K562 (cell line): ENCODE results near the gene TCF12. TPM values are rescaled to one million over a fixed set of nuclear protein-coding genes. Genes with fewer than 3 reads are reported as not detected.

Source experiments
- ATAC-seq: fragments of 200-7000 bp; cut with Tn5 transposase; 3 replicates; pipeline ENCODE4 v1.9.1; 2020; ENCODE audit warnings: moderate library complexity
- BruUV-seq: library from RNA; stranded (reverse); fragments of 400-500 nt; replicated peaks from 2 replicates; lab custom pipeline; 2021; lab: Mats Ljungman, UMichigan
- CTCF ChIA-PET: fragments of 300-600 bp; formaldehyde crosslinking; extraction: SDS; loops from one replicate; lab custom pipeline; 2021; ENCODE audit warnings: low intra/inter-chr PET ratio; lab: Yijun Ruan, JAX
- POLR2A ChIA-PET: fragments of 300-600, 350-650 bp; sonication (Branson Sonifier 250); formaldehyde crosslinking; extraction: SDS; loops from one replicate; lab custom pipeline; 2021; ENCODE audit warnings: antibody characterized with exemption, inconsistent platforms; lab: Yijun Ruan, JAX
- DNase-seq, 4 experiments: peaks; one replicate each; pipeline versions ENCODE4 v3.0.0 to v3.0.0-alpha.2; 2011 to 2018; ENCODE audit warnings: low spot score in 3 of 4, mixed read lengths in 3 of 4; ENCODE audit errors: extremely low read depth in 1 of 4
- FAIRE-seq: peaks from 2 replicates; lab custom pipeline; 2011; peaks lifted over from hg19 to GRCh38; lab: Jason Lieb, UNC
- H2AFZ ChIP-seq: 2 replicates; pipeline ENCODE4 v1.6.0; 2011; ENCODE audit warnings: low read depth, low read length, control low read depth, inconsistent platforms
- H3K27ac ChIP-seq: fragments of 200-600 bp; 3 replicates; pipeline ENCODE4 v1.8.0; 2011; ENCODE audit warnings: low read depth, mild to moderate bottlenecking, control low read depth, inconsistent platforms, low read length, moderate library complexity, mixed read lengths; ENCODE audit errors: extremely low read depth
- H3K27me3 ChIP-seq, 2 experiments: fragments of 300-600 bp in 1 of 2; 2 replicates in 1 of 2; 3 replicates in 1 of 2; pipeline versions ENCODE4 v1.6.0 to v1.8.0; 2011; ENCODE audit warnings: inconsistent platforms in 2 of 2, low read length in 2 of 2, mild to moderate bottlenecking in 1 of 2, mixed read lengths in 1 of 2, moderate library complexity in 1 of 2; ENCODE audit not compliant: control insufficient read depth in 2 of 2, insufficient read depth in 2 of 2
- H3K36me3 ChIP-seq: fragments of 300-600 bp; 3 replicates; pipeline ENCODE4 v1.8.0; 2011; ENCODE audit warnings: mild to moderate bottlenecking, low read length, inconsistent platforms; ENCODE audit not compliant: control insufficient read depth, insufficient read depth
- H3K4me1 ChIP-seq, 2 experiments: fragments of 200-600 bp in 1 of 2; replicated peaks in 1 of 2; 2 replicates in 1 of 2; 3 replicates in 1 of 2; pipeline versions ENCODE4 v1.5.1 to v1.8.0; 2011; ENCODE audit warnings: inconsistent platforms in 2 of 2, low read length in 2 of 2, mild to moderate bottlenecking in 1 of 2, mixed read lengths in 1 of 2, moderate library complexity in 1 of 2; ENCODE audit not compliant: control insufficient read depth in 2 of 2, insufficient read depth in 2 of 2
- H3K4me2 ChIP-seq: 2 replicates; pipeline ENCODE4 v1.6.1; 2011; ENCODE audit warnings: low read length, control low read depth, inconsistent platforms, mixed read lengths; ENCODE audit not compliant: insufficient read depth
- H3K4me3 ChIP-seq: fragments of 200-600 bp; sonication (generic), shearing (Covaris generic); 2 replicates; pipeline ENCODE4 v1.5.1; 2016; ENCODE audit warnings: control low read depth, inconsistent platforms
- H3K79me2 ChIP-seq: fragments of 200-600 bp; 3 replicates; pipeline ENCODE4 v1.8.0; 2011; ENCODE audit warnings: low read length, inconsistent platforms; ENCODE audit not compliant: control insufficient read depth, insufficient read depth
- H3K9ac ChIP-seq, 2 experiments: 2 replicates each; pipeline versions ENCODE4 v1.6.0 to v1.6.1; 2011; ENCODE audit warnings: low read depth in 2 of 2, low read length in 2 of 2, control low read depth in 1 of 2, inconsistent platforms in 1 of 2, mild to moderate bottlenecking in 1 of 2, mixed read lengths in 1 of 2; ENCODE audit not compliant: insufficient read depth in 1 of 2
- H3K9me1 ChIP-seq: one replicate; pipeline ENCODE4 v1.6.0; 2011; ENCODE audit warnings: inconsistent platforms, mild to moderate bottlenecking, low read length, moderate library complexity; ENCODE audit not compliant: control insufficient read depth, insufficient read depth
- H3K9me3 ChIP-seq: replicated peaks from 2 replicates; pipeline ENCODE4 v1.5.1; 2011; ENCODE audit warnings: low read depth, low read length, inconsistent platforms; ENCODE audit not compliant: control insufficient read depth, insufficient read depth
- H4K20me1 ChIP-seq: replicated peaks from 2 replicates; pipeline ENCODE4 v1.6.1; 2011; ENCODE audit warnings: low read length, inconsistent platforms, mixed read lengths; ENCODE audit not compliant: control insufficient read depth, insufficient read depth
- BCL6 ChIP-seq: fragments of 250-450 bp; sonication (Bioruptor Pico); IDR thresholded peaks from 2 replicates; pipeline ENCODE4 v1.4.0; 2020
- BCOR ChIP-seq: fragments of 450-650 bp; IDR thresholded peaks from 2 replicates; pipeline ENCODE4 v1.6.1; 2016
- CREB3L1 ChIP-seq: fragments of 450-650 bp; IDR thresholded peaks from 2 replicates; pipeline ENCODE4 v1.6.1; 2014; ENCODE audit warnings: low read depth, mild to moderate bottlenecking, moderate library complexity, borderline replicate concordance
- DLX4 ChIP-seq: fragments of 250-450 bp; sonication (Bioruptor Pico); IDR thresholded peaks from 2 replicates; pipeline ENCODE4 v1.6.1; 2021; ENCODE audit warnings: mild to moderate bottlenecking
- EZH2 ChIP-seq: IDR thresholded peaks from 2 replicates; pipeline ENCODE4 v1.6.1; 2012; ENCODE audit warnings: low read depth, mild to moderate bottlenecking, inconsistent platforms, low read length, borderline replicate concordance
- GATAD2B ChIP-seq: fragments of 450-650 bp; IDR thresholded peaks from 2 replicates; pipeline ENCODE4 v1.6.1; 2017; ENCODE audit warnings: mild to moderate bottlenecking, borderline replicate concordance
- HDAC2 ChIP-seq: fragments of 450-650 bp; IDR thresholded peaks from 2 replicates; pipeline ENCODE4 v1.6.1; 2016; ENCODE audit warnings: mild to moderate bottlenecking
- HNRNPH1 ChIP-seq: fragments of 200-400 bp; formaldehyde crosslinking; optimal IDR thresholded peaks from 2 replicates; pipeline ENCODE3; 2017; ENCODE audit warnings: low read depth, mild to moderate bottlenecking, low read length, moderate library complexity
- MAFF ChIP-seq: IDR thresholded peaks from 2 replicates; pipeline ENCODE4 v1.6.1; 2012; ENCODE audit warnings: low read length, improper control_type of control experiment
- MAFK ChIP-seq: IDR thresholded peaks from 2 replicates; pipeline ENCODE4 v1.6.1; 2011; ENCODE audit warnings: low read length, improper control_type of control experiment
- NR4A1 ChIP-seq, 2 experiments: fragments of 250-450 bp in 1 of 2; fragments of 450-650 bp in 1 of 2; sonication (Bioruptor Pico) in 1 of 2; IDR thresholded peaks; 2 replicates each; pipeline versions ENCODE4 v1.4.0 to v1.6.1; 2016 to 2020; ENCODE audit warnings: mild to moderate bottlenecking in 2 of 2, missing compliant biosample characterization in 1 of 2, missing genetic modification characterization in 1 of 2, moderate library complexity in 1 of 2
- POLR2AphosphoS2 ChIP-seq: IDR thresholded peaks from 2 replicates; pipeline ENCODE4 v1.6.1; 2012; ENCODE audit warnings: low read length, improper control_type of control experiment
- POLR2G ChIP-seq: fragments of 200-400 bp; formaldehyde crosslinking; IDR thresholded peaks from 2 replicates; pipeline ENCODE4 v1.6.1; 2017; ENCODE audit warnings: low read depth, mild to moderate bottlenecking, antibody characterized with exemption, low read length, moderate library complexity
- PTBP1 ChIP-seq: fragments of 200-400 bp; formaldehyde crosslinking; IDR thresholded peaks from 2 replicates; pipeline ENCODE4 v1.6.1; 2017; ENCODE audit warnings: low read depth, low read length
- RBM17 ChIP-seq: fragments of 200-400 bp; formaldehyde crosslinking; IDR thresholded peaks from 2 replicates; pipeline ENCODE4 v1.6.1; 2017; ENCODE audit warnings: low read depth, mild to moderate bottlenecking, low read length, borderline replicate concordance
- RNF2 ChIP-seq: sonication (generic); IDR thresholded peaks from 2 replicates; pipeline ENCODE4 v1.6.1; 2016
- SPI1 ChIP-seq: IDR thresholded peaks from 2 replicates; pipeline ENCODE4 v1.6.1; 2011; ENCODE audit warnings: low read depth, low read length, control low read depth, borderline replicate concordance
- TOE1 ChIP-seq, 2 experiments: fragments of 450-650 bp in 1 of 2; sonication (generic) in 1 of 2; formaldehyde crosslinking in 1 of 2; IDR thresholded peaks; 2 replicates each; pipeline versions ENCODE4 v1.7.1 to v1.8.0; 2016 to 2022; ENCODE audit warnings: borderline replicate concordance in 2 of 2, mild to moderate bottlenecking in 2 of 2, antibody characterized with exemption in 1 of 2, inconsistent platforms in 1 of 2, low read depth in 1 of 2, missing genetic modification reagents in 1 of 2, moderate library complexity in 1 of 2
- ZBTB5 ChIP-seq: fragments of 450-650 bp; IDR thresholded peaks from 2 replicates; pipeline ENCODE4 v1.6.1; 2017; ENCODE audit warnings: antibody characterized with exemption
- ZNF12 ChIP-seq: sonication (generic); formaldehyde crosslinking; IDR thresholded peaks from 2 replicates; pipeline ENCODE4 v1.4.0; 2020; ENCODE audit warnings: mild to moderate bottlenecking, missing genetic modification reagents
- WGBS: fragments of 100-300 bp; shearing (Covaris generic); methylation state at CpG from one replicate; pipeline ENCODE4 v1.1.6; 2016; ENCODE audit warnings: low coverage, mixed read lengths; ENCODE audit not compliant: insufficient coverage; ENCODE audit errors: missing lambda C conversion rate; 5-methylcytosine and 5-hydroxymethylcytosine counted together
- in situ Hi-C: fragments of 300-500 bp; cut with MboI; formaldehyde crosslinking; loops from 4 replicates; pipeline ENCODE4 v1.15.0; 2018; ENCODE audit warnings: inconsistent platforms, mixed read lengths
- intact Hi-C: fragments of 100-400 bp; cut with micrococcal nuclease; formaldehyde crosslinking; loops from 2 replicates; pipeline ENCODE4 v1.14.2; 2022
- polyA plus RNA-seq, 8 experiments: library from polyadenylated mRNA; depleted of rRNA in 4 of 8; stranded (reverse) in 5 of 8; unstranded in 3 of 8; fragments of >200 nt; fragmentation: Nextera tagmentation in 2 of 8; fragmentation: Illumina TruSeq in 1 of 8; extraction: Ambion mirVana in 2 of 8; extraction: Trizol in 1 of 8; gene quantifications; 2 replicates each; pipeline versions ENCODE4 v1.2.1 to v1.2.3, GENCODE V29; 2011 to 2014; ENCODE audit warnings: inconsistent platforms in 1 of 8, missing spikeins in 1 of 8
- total RNA-seq, 7 experiments: library from RNA; depleted of rRNA in 6 of 7; stranded (reverse); fragments of >200 nt in 6 of 7; fragmentation: Illumina TruSeq in 2 of 7; extraction: Trizol in 2 of 7; gene quantifications; 2 replicates each; pipeline versions ENCODE4 v1.2.1 to v1.2.3, GENCODE V29; 2011 to 2021; ENCODE audit warnings: low replicate concordance in 1 of 7

The TCF12 gene
- total and polyA plus RNA-seq, 9 of the 15 experiments (the other 6 are each of a cell fraction or from before 2014, with no cell fraction given) = 10.5 to 132 (median 52.9) TPM

- H3K36me3 ChIP-seq = peaks cover 42% of the 10 kb centered on the region
- POLR2A ChIA-PET = interaction anchor here (1.0 to 1.5 kb wide), 2 partner anchors 10 to 13 kb away, joined by 3 to 5 read pairs; no protein-coding TSS in a partner anchor
Measured at GRCh38 chr15:57231559-57231958, 313.1 kb downstream of the TCF12 start.

More at GRCh38 chr15:57231559-57231958, 313.1 kb downstream of the TCF12 start:
- no peaks in the 10 kb centered on the region for H4K20me1 ChIP-seq
- H3K9ac ChIP-seq = no peak overlapping the region
- no peak for FAIRE-seq
- H3K79me2 ChIP-seq = peaks cover 3% of the 10 kb centered on the region; the same call in 1 of the 3 replicates
- H3K4me1 ChIP-seq = no peaks in the 10 kb centered on the region; a peak in 1 of 5 replicates
- CTCF ChIA-PET = no interaction called here
- no peaks in the 10 kb centered on the region for H3K9me1 ChIP-seq
- intact Hi-C loops (no loop called here), in situ Hi-C loops (no loop called here)
- no peaks in the 10 kb centered on the region for H3K27me3 ChIP-seq
- DNase-seq = no peak
- no peaks in the 10 kb centered on the region for H3K9me3 ChIP-seq
- H3K4me3 ChIP-seq = no peak overlapping the region
- no TSS peak for BruUV-seq
- no peak for ATAC-seq
- H2AFZ ChIP-seq = no peak overlapping the region
- no peak overlapping the region for H3K4me2 ChIP-seq
- no peak overlapping the region for H3K27ac ChIP-seq
- no peak for TF ChIP-seq EZH2
- TF ChIP-seq HNRNPH1 = no peak
- TF ChIP-seq RNF2 = no peak
- TF ChIP-seq HDAC2 = no peak
- TF ChIP-seq CREB3L1 = no peak
- TF ChIP-seq RBM17 = no peak
- TF ChIP-seq MAFK = no peak
- TF ChIP-seq POLR2G = no peak
- TF ChIP-seq PTBP1 = no peak
- no peak for TF ChIP-seq TOE1 (IDR thresholded peaks at IDR 0.05; ENCODE audit: borderline replicate concordance)
- no peak for TF ChIP-seq TOE1 (CRISPR knock-in tag; IDR thresholded peaks at IDR 0.05; ENCODE audit: borderline replicate concordance, low read depth)
- no peak for TF ChIP-seq BCOR
- no peak for TF ChIP-seq DLX4 (CRISPR knock-in tag)
- TF ChIP-seq ZNF12 (CRISPR knock-in tag) = no peak
- no peak for TF ChIP-seq SPI1
- no peak for TF ChIP-seq GATAD2B
- no peak for TF ChIP-seq MAFF
- no peak for TF ChIP-seq NR4A1 (CRISPR knock-in tag; IDR thresholded peaks at IDR 0.05)
- TF ChIP-seq NR4A1 (tag; IDR thresholded peaks at IDR 0.05) = no peak
- no peak for TF ChIP-seq POLR2AphosphoS2
- TF ChIP-seq BCL6 (CRISPR knock-in tag) = no peak
- no peak for TF ChIP-seq ZBTB5
- 93% methylated on average over 1 of the region's 1 CpG for WGBS
